Central memory CD8-positive, alpha-beta T cell (primary cell): ENCODE data around the gene LEAP2.

ENCODE experiments used
- ATAC-seq: fragments of 150-1000 bp; cut with Tn5 transposase; replicated peaks from 2 replicates; pipeline ENCODE4 v1.10.0; 2022; ENCODE audit warnings: mild to moderate bottlenecking, moderate FRiP score, moderate number of reproducible peaks; ENCODE audit not compliant: poor library complexity, severe bottlenecking; ENCODE audit errors: extremely low read depth
- DNase-seq, 2 donors: peaks; one replicate each; pipeline ENCODE4 v3.0.0; 2021; ENCODE audit warnings: low spot score in 2 of 2
- H3K27ac Mint-ChIP-seq: one replicate; pipeline ENCODE4 v1.8.0; 2022; ENCODE audit warnings: low read depth, mild to moderate bottlenecking, moderate library complexity, mixed read lengths
- H3K27me3 Mint-ChIP-seq: one replicate; pipeline ENCODE4 v1.8.0; 2022; ENCODE audit warnings: mixed read lengths
- H3K36me3 Mint-ChIP-seq: one replicate; pipeline ENCODE4 v1.8.0; 2022; ENCODE audit warnings: mild to moderate bottlenecking, moderate library complexity, mixed read lengths; ENCODE audit not compliant: insufficient read depth
- H3K4me1 Mint-ChIP-seq: one replicate; pipeline ENCODE4 v1.8.0; 2022; ENCODE audit warnings: mixed read lengths
- H3K4me3 Mint-ChIP-seq: one replicate; pipeline ENCODE4 v1.8.0; 2022; ENCODE audit warnings: mild to moderate bottlenecking, moderate library complexity, mixed read lengths
- H3K9me3 Mint-ChIP-seq: one replicate; pipeline ENCODE4 v1.8.0; 2022; ENCODE audit warnings: mixed read lengths

Gene LEAP2

DNA sequence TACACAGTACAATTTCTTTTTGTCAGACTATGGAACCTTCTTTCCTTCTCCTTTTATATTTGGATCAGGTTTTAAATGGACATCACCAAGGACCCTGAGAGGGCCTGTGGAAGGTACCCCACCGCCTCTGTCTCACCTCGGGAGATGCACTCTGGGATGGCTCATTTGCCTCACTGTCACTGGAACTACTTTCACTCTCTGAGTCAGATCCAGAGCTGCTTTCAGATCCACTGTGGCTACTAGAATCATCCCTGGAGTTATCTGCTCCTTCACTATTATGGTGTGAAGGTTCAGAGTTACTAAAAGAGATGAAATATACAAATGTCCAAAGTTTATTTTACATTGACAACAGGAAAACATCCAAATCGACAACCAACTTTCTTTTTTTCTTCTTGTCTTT lies 24.6 kb downstream of the LEAP2 start:
- DNase-seq (no peak), ATAC-seq (no peak)
- Mint-ChIP-seq H3K36me3 (peaks cover 63% of the 10 kb centered on the region), H3K27me3 (no peaks in the 10 kb centered on the region), H3K27ac (no peak overlapping the region), H3K9me3 (no peaks in the 10 kb centered on the region), H3K4me3 (no peak overlapping the region), H3K4me1 (peaks cover 19% of the 10 kb centered on the region)

DNA sequence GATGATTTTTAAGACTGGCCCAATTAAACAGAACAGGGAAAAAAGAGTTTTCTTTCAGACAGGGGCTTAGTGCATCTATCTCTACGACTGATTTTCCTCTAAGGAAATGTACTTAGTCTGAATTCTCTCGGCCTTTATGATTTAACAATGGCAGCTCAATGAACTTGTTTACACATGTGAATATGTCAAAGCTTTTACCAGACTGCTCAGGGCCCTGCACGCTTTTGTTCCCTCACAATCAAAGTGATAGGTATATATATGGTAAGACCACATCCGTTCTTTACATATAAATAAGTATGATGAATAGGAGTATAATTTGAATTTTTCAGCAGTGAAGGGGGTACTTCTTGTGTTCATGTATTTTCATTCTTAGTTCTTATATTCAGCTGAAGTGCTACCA lies 27.6 kb downstream of the LEAP2 start:
- DNase-seq (no peak), ATAC-seq (no peak)
- Mint-ChIP-seq H3K9me3 (no peaks in the 10 kb centered on the region), H3K27me3 (no peaks in the 10 kb centered on the region), H3K27ac (no peak overlapping the region), H3K4me1 (peaks cover 34% of the 10 kb centered on the region), H3K36me3 (peaks cover 49% of the 10 kb centered on the region), H3K4me3 (no peak overlapping the region)

DNA sequence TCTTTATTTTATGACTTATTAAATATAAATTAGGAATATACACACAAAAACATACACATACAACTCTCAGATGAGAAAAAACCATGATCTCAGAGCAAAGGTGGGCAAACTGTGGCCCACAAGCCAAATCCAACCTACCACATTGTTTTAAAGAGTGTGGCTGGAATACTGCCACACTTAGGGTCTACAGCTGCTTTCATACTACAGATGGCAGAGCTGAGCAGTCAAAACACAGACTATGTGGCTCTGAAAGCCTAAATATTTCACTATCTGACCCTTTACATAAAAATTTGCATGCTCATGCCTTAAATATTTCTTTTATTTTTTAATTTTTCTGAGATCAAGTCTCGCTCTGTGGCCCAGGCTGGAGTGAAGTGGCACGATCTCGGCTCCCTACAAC lies 28.3 kb downstream of the LEAP2 start:
- ATAC-seq = no peak
- H3K4me3 Mint-ChIP-seq = no peak overlapping the region
- H3K9me3 Mint-ChIP-seq = no peaks in the 10 kb centered on the region
- H3K36me3 Mint-ChIP-seq = peaks cover 43% of the 10 kb centered on the region
- peaks cover 34% of the 10 kb centered on the region for H3K4me1 Mint-ChIP-seq
- no peak overlapping the region for H3K27ac Mint-ChIP-seq
- no peak for DNase-seq
- no peaks in the 10 kb centered on the region for H3K27me3 Mint-ChIP-seq

DNA sequence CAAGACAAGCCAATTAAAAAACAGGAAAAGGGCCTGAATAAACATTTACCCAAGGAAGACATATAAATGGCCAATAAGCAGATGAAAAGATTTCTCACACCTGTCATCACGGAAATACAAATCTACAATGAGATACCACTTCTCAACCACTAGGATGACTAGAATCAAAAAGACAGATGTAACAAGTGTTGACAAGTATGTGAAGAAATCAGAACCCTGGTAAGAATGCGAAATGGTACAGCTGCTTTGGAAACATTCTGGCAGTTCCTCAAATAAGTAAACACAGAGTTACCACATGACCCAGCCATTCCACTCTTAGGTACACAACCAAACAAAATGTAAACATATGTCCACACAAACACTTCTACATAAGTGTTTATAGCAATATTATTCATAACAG lies 32.5 kb downstream of the LEAP2 start:
- Mint-ChIP-seq H3K4me1 (peaks cover 43% of the 10 kb centered on the region), H3K27ac (no peak overlapping the region), H3K4me3 (no peak overlapping the region), H3K27me3 (no peaks in the 10 kb centered on the region), H3K36me3 (peaks cover 19% of the 10 kb centered on the region), H3K9me3 (no peaks in the 10 kb centered on the region)
- ATAC-seq (no peak), DNase-seq (no peak)

DNA sequence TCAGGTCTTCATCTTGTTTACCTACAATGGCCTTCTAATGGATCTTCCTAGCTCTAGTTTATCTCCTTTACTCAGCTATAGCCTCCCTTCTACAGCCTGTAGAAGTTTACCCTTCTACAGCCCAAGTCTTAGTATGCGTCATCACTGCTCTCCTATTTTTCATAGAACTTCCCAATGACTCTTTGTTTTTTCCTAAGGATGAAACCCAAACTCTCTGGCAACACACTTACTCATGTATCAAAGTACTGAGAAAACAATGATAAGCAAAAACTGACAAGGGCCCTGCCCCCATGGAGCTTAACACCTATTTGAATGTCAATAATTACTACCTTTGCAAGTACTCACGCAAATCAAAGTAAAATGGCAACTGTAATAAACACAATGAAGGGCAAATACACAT lies 33.7 kb downstream of the LEAP2 start:
- DNase-seq = no peak
- H3K9me3 Mint-ChIP-seq = no peaks in the 10 kb centered on the region
- peaks cover 51% of the 10 kb centered on the region for H3K4me1 Mint-ChIP-seq
- H3K4me3 Mint-ChIP-seq = no peak overlapping the region
- no peaks in the 10 kb centered on the region for H3K27me3 Mint-ChIP-seq
- H3K36me3 Mint-ChIP-seq = peaks cover 20% of the 10 kb centered on the region
- no peak overlapping the region for H3K27ac Mint-ChIP-seq
- ATAC-seq = no peak

DNA sequence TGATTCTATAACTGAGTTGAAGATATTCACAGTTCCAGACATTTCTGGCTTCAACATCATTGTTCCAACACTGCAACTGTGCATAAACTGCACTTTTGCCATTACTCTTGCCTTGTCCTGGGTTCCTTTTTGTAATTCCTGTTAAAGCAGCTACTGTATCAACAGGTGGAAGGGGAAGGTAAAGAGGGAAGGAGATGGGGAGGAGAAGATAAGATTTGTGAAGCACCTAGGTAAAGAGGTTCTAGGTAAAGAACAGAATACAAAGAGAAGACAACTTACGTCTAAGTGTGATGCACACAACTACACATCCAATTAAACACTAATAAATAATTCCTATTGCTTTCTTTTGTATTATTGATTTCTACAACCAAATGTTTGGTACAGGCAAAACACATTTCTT lies 36.2 kb downstream of the LEAP2 start:
- DNase-seq (no peak), ATAC-seq (no peak)
- Mint-ChIP-seq H3K27me3 (no peaks in the 10 kb centered on the region), H3K4me3 (no peak overlapping the region), H3K36me3 (peaks cover 22% of the 10 kb centered on the region), H3K9me3 (no peaks in the 10 kb centered on the region), H3K27ac (no peak overlapping the region), H3K4me1 (peaks cover 48% of the 10 kb centered on the region)

DNA sequence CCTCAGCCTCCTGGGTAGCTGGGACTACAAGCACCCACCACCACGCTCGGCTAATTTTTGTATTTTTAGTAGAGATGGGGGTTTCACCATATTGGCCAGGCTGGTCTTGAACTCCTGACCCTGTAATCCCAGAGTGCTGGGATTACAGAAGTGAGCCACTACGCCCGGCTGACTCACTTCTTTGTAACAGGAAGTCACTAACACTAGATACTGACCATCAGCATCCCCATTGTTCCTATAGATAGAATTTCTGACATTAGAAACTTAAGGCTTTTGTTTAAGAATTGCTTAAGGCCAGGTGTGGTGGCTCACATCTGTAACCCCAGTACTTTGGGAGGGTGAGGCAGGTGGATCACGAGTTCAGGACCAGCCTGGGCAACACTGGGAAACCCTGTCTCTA lies 42.2 kb downstream of the LEAP2 start:
- DNase-seq = no peak
- no peak overlapping the region for H3K4me3 Mint-ChIP-seq

DNA sequence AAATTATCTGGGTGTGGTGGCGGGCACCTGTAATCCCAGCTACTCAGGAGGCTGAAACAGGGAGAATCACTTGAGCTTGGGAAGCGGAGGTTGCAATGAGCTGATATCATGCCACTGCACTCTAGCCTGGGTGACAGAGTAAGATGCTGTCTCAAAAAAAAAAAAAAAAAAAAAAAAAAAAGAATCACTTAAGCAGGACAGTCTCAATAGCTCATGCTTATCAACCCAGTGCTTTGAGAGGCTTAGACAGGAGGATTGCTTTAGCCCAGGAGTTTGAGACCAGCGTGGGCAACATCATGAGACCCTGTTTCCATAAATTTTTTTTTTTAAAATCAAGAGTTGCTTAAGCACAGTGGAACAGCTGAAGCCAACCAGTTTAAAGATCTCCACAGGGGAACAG lies 42.6 kb downstream of the LEAP2 start:
- Mint-ChIP-seq H3K9me3 (no peaks in the 10 kb centered on the region), H3K27ac (no peak overlapping the region), H3K4me3 (no peak overlapping the region), H3K36me3 (peaks cover 41% of the 10 kb centered on the region), H3K27me3 (no peaks in the 10 kb centered on the region), H3K4me1 (peaks cover 15% of the 10 kb centered on the region)
- no peak for DNase-seq
- ATAC-seq = no peak

More for the DNA sequence above, 42.2 kb downstream of the LEAP2 start:
- Mint-ChIP-seq H3K9me3 (no peaks in the 10 kb centered on the region), H3K36me3 (peaks cover 41% of the 10 kb centered on the region), H3K27ac (no peak overlapping the region), H3K27me3 (no peaks in the 10 kb centered on the region), H3K4me1 (peaks cover 19% of the 10 kb centered on the region)
- no peak for ATAC-seq
